Endothelial cell of umbilical vein (primary cell): Measurements from ENCODE around the gene POC5. TPM values are rescaled to one million over a fixed set of nuclear protein-coding genes. Genes with fewer than 3 reads are reported as not detected.

Experiments used
- BruUV-seq: library from RNA; stranded (reverse); fragments of 400-500 nt; replicated peaks from 2 replicates; lab custom pipeline; 2021; lab: Mats Ljungman, UMichigan
- CTCF ChIA-PET: fragments of 300-600, 350-600 bp; sonication (Branson Sonifier 250); formaldehyde crosslinking; loops from one replicate; lab custom pipeline; 2021; ENCODE audit warnings: antibody characterized with exemption, inconsistent platforms; lab: Charles Lee
- POLR2A ChIA-PET: fragments of 300-600, 350-600 bp; sonication (Branson Sonifier 250); formaldehyde crosslinking; loops from one replicate; lab custom pipeline; 2021; ENCODE audit warnings: antibody characterized with exemption, inconsistent platforms; lab: Charles Lee
- DNase-seq: peaks from one replicate; pipeline ENCODE4 v3.0.0-alpha.2; 2011; ENCODE audit warnings: low read depth, low spot score
- FAIRE-seq: peaks from 2 replicates; lab custom pipeline; 2011; peaks lifted over from hg19 to GRCh38; lab: Jason Lieb, UNC
- H2AFZ ChIP-seq: 2 replicates; pipeline ENCODE4 v1.6.0; 2012; ENCODE audit warnings: low read depth, low read length, control low read depth, inconsistent platforms
- H3K27ac ChIP-seq: 2 replicates; pipeline ENCODE4 v1.5.1; 2011; ENCODE audit warnings: low read depth, mild to moderate bottlenecking, control low read depth, low read length, moderate library complexity; ENCODE audit not compliant: insufficient read depth
- H3K27me3 ChIP-seq, 2 experiments: 2 replicates each; pipeline versions ENCODE4 v1.6.0 to v1.6.1; 2011; ENCODE audit warnings: low read length in 2 of 2, mixed read lengths in 1 of 2; ENCODE audit not compliant: control insufficient read depth in 2 of 2, insufficient read depth in 2 of 2
- H3K36me3 ChIP-seq, 2 experiments: 2 replicates in 1 of 2; 3 replicates in 1 of 2; pipeline ENCODE4 v1.5.1; 2011; ENCODE audit warnings: low read length in 2 of 2, mild to moderate bottlenecking in 1 of 2, moderate library complexity in 1 of 2; ENCODE audit not compliant: control insufficient read depth in 2 of 2, insufficient read depth in 2 of 2; ENCODE audit errors: extremely low read depth in 1 of 2
- H3K4me1 ChIP-seq: 3 replicates; pipeline ENCODE4 v1.5.1; 2011; ENCODE audit warnings: mild to moderate bottlenecking, low read length; ENCODE audit not compliant: control insufficient read depth, insufficient read depth; ENCODE audit errors: extremely low read depth
- H3K4me2 ChIP-seq: 2 replicates; pipeline ENCODE4 v1.6.1; 2011; ENCODE audit warnings: low read length, control low read depth, mixed read lengths; ENCODE audit not compliant: insufficient read depth
- H3K4me3 ChIP-seq, 3 experiments: fragments of 200-600 bp in 1 of 3; sonication (generic), shearing (Covaris generic) in 1 of 3; replicated peaks in 1 of 3; 2 replicates each; pipeline ENCODE4 v1.5.1; 2011 to 2016; ENCODE audit warnings: control low read depth in 3 of 3, low read length in 3 of 3, mild to moderate bottlenecking in 2 of 3, inconsistent platforms in 1 of 3, low read depth in 1 of 3, moderate library complexity in 1 of 3; ENCODE audit not compliant: insufficient read depth in 1 of 3
- H3K79me2 ChIP-seq: 2 replicates; pipeline ENCODE4 v1.6.0; 2012; ENCODE audit warnings: low read length, inconsistent platforms; ENCODE audit not compliant: control insufficient read depth, insufficient read depth
- H3K9ac ChIP-seq: replicated peaks from 2 replicates; pipeline ENCODE3; 2011; ENCODE audit warnings: low read length, control low read depth; ENCODE audit not compliant: insufficient read depth; ENCODE audit errors: extremely low read depth
- H3K9me1 ChIP-seq: replicated peaks from 3 replicates; pipeline ENCODE4 v1.6.0; 2011; ENCODE audit warnings: mild to moderate bottlenecking, low read length; ENCODE audit not compliant: control insufficient read depth, insufficient read depth; ENCODE audit errors: extremely low read depth
- H3K9me3 ChIP-seq: replicated peaks from 2 replicates; pipeline ENCODE4 v1.5.1; 2012; ENCODE audit warnings: low read length, inconsistent platforms; ENCODE audit not compliant: control insufficient read depth, insufficient read depth
- H4K20me1 ChIP-seq: replicated peaks from 2 replicates; pipeline ENCODE3; 2011; ENCODE audit warnings: mild to moderate bottlenecking, low read length; ENCODE audit not compliant: control insufficient read depth, insufficient read depth; ENCODE audit errors: extremely low read depth
- EZH2 ChIP-seq: IDR thresholded peaks from 2 replicates; pipeline ENCODE4 v1.6.1; 2012; ENCODE audit warnings: borderline replicate concordance, low read depth, mild to moderate bottlenecking, moderate library complexity, low read length, inconsistent platforms; ENCODE audit not compliant: severe bottlenecking
- FOS ChIP-seq: IDR thresholded peaks from 2 replicates; pipeline ENCODE4 v1.6.1; 2011; ENCODE audit warnings: mild to moderate bottlenecking, low read length, moderate library complexity, borderline replicate concordance; ENCODE audit not compliant: insufficient read depth
- POLR2A ChIP-seq: IDR thresholded peaks from 2 replicates; pipeline ENCODE4 v1.6.1; 2012; ENCODE audit warnings: low read depth, mild to moderate bottlenecking, control low read depth, low read length
- dilution Hi-C: fragments of 300-500 bp; cut with MboI; formaldehyde crosslinking; loops from one replicate; pipeline ENCODE4 v1.15.0; 2019; ENCODE audit warnings: low sequenced_read_pairs; ENCODE audit not compliant: extremely low pct_ligation_motif_present
- intact Hi-C: fragments of 100-400 bp; cut with micrococcal nuclease; formaldehyde crosslinking; loops from one replicate; pipeline ENCODE4 v1.10.0; 2022
- polyA plus RNA-seq, 4 experiments: library from polyadenylated mRNA; depleted of rRNA in 3 of 4; stranded (reverse) in 3 of 4; unstranded in 1 of 4; fragments of >200 nt; gene quantifications; 2 replicates each; pipeline versions ENCODE4 v1.2.1 to v1.2.3, GENCODE V29; 2011 to 2012; ENCODE audit warnings: missing spikeins in 1 of 4
- total RNA-seq: library from RNA; stranded (reverse); gene quantifications from 2 replicates; pipeline ENCODE4 v1.2.3, GENCODE V29; 2021
- TF ChIP-seq, protein P1 (sequence below), 2 donors: IDR thresholded peaks; 1 replicate in 1 of 2; 2 replicates in 1 of 2; pipeline ENCODE4 v1.5.1; 2011; ENCODE audit warnings: low read length in 2 of 2, mild to moderate bottlenecking in 2 of 2, moderate library complexity in 2 of 2, control low read depth in 1 of 2, inconsistent platforms in 1 of 2, low read depth in 1 of 2; ENCODE audit not compliant: insufficient read depth in 1 of 2; ENCODE audit errors: extremely low read depth in 1 of 2

The POC5 gene
- total and polyA plus RNA-seq, 2 donors (not counting 3 experiments of a cell fraction or from before 2014, with no cell fraction given) = 8.3 to 15.9 TPM

DNA sequence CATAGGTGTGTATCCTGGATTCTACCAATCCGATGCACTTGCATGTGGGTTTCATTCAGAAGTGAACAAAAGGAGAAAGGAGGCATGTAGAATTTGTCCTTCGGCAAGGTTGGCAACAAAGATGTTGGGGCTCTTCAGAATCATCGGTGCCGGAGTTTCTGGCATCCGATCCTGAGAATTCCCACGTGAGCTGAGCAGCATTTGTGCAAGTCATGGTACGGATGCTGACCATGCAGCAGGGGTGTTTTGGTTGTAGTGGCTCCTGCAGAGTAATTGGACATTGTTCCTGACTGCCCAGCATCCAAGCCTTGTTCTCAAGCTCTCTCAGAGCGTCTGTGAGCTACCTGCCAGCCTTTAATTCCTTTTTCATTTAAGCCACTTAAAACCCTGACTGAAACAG lies 19.0 kb upstream of the POC5 start:
- TF ChIP-seq POLR2A (no peak), FOS (no peak), EZH2 (no peak)
- TF ChIP-seq, protein P1, sequence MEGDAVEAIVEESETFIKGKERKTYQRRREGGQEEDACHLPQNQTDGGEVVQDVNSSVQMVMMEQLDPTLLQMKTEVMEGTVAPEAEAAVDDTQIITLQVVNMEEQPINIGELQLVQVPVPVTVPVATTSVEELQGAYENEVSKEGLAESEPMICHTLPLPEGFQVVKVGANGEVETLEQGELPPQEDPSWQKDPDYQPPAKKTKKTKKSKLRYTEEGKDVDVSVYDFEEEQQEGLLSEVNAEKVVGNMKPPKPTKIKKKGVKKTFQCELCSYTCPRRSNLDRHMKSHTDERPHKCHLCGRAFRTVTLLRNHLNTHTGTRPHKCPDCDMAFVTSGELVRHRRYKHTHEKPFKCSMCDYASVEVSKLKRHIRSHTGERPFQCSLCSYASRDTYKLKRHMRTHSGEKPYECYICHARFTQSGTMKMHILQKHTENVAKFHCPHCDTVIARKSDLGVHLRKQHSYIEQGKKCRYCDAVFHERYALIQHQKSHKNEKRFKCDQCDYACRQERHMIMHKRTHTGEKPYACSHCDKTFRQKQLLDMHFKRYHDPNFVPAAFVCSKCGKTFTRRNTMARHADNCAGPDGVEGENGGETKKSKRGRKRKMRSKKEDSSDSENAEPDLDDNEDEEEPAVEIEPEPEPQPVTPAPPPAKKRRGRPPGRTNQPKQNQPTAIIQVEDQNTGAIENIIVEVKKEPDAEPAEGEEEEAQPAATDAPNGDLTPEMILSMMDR (IDR thresholded peaks at IDR 0.05; ENCODE audit: extremely low read depth in 1 of 2, insufficient read depth in 1 of 2, low read depth in 1 of 2, low read length in 2 of 2) = no peak
- Histone ChIP-seq H3K4me1 (no peaks in the 10 kb centered on the region), H3K79me2 (no peaks in the 10 kb centered on the region), H3K36me3 (no peaks in the 10 kb centered on the region), H3K27ac (no peak overlapping the region), H3K27me3 (peaks cover 3 to 14% of the 10 kb centered on the region in 2 experiments), H3K9ac (no peak overlapping the region), H3K9me1 (no peaks in the 10 kb centered on the region), H3K4me2 (no peak overlapping the region), H3K4me3 (no peak overlapping the region), H3K9me3 (no peaks in the 10 kb centered on the region), H4K20me1 (no peaks in the 10 kb centered on the region), H2AFZ (no peak overlapping the region)
- DNase-seq (no peak), FAIRE-seq (no peak)
- dilution Hi-C loops = no loop called here
- ChIA-PET POLR2A (no interaction called here), CTCF (interaction anchor here (0.6 to 1.8 kb wide), 2 partner anchors 439 to 1052 kb away, joined by 3 to 11 read pairs; no protein-coding TSS in a partner anchor)
- intact Hi-C loops = loop anchor here (10.0 kb wide), 1 partner anchor 849 kb away; no protein-coding TSS in a partner anchor
- BruUV-seq = no TSS peak
